ENCODE data around the gene DMRTB1.
A peak's percentile ranks its signal among the peaks of the same experiment; 100 is the strongest.

DNA sequence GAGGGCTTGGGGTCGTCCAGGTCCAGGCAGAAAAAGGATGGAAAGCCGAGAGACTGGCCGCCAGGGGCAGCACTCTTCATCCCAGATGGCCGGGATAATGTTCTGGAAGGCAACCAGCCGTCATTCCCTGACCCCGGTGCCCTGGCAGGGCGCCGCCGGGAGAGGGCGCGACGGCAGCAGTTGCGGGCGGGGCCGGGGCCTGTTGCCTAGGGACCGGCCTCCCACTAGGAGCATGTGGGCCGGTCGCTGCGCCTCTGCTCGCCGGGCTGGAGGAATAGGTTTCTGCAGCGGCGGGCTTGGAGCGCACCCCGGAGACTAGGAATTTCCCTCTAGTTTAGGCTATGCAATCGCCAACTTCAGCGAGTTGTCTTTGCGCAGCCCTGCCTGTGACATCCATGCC lies 11.0 kb downstream of the DMRTB1 start:
- no peak for TF ChIP-seq POLR2A (IDR thresholded peaks at IDR 0.05)
- TF ChIP-seq, protein P1, sequence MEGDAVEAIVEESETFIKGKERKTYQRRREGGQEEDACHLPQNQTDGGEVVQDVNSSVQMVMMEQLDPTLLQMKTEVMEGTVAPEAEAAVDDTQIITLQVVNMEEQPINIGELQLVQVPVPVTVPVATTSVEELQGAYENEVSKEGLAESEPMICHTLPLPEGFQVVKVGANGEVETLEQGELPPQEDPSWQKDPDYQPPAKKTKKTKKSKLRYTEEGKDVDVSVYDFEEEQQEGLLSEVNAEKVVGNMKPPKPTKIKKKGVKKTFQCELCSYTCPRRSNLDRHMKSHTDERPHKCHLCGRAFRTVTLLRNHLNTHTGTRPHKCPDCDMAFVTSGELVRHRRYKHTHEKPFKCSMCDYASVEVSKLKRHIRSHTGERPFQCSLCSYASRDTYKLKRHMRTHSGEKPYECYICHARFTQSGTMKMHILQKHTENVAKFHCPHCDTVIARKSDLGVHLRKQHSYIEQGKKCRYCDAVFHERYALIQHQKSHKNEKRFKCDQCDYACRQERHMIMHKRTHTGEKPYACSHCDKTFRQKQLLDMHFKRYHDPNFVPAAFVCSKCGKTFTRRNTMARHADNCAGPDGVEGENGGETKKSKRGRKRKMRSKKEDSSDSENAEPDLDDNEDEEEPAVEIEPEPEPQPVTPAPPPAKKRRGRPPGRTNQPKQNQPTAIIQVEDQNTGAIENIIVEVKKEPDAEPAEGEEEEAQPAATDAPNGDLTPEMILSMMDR (IDR thresholded peaks at IDR 0.05) = peak; percentile 32 to 65 (median 51)
